ENCODE measurements around the gene MARVELD3. TPM values are rescaled to one million over a fixed set of nuclear protein-coding genes. Genes with fewer than 3 reads are reported as not detected.
A peak's percentile ranks its signal among the peaks of the same experiment; 100 is the strongest.

The MARVELD3 gene
- total RNA-seq, 1 donor from 2014 or later, result 3.9 TPM

DNA sequence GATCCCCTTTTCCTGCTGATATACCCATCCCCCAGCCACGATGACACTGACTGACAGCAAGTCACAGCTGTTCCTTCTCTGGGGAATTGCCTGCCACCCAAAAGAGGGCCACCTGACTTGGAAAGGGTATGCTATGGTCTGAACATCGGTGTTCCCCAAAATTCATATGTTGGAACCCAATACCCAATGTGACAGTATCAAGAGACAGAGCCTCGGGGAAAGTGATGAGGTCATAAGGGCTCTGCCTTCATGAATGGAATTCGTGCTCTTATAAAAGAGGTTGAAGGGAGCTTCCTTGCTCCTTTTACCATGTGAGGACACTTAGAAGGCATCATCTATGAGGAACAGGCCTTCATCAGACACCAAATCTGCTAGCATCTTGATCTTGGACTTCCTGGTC, 7.6 kb upstream of the MARVELD3 start:
- TF ChIP-seq CTCF (IDR thresholded peaks at IDR 0.05; ENCODE audit: unreplicated experiment), result no peak
- Mint-ChIP-seq H3K4me3 (ENCODE audit: unreplicated experiment) (no peak overlapping the region), H3K9me3 (ENCODE audit: unreplicated experiment) (no peaks in the 10 kb centered on the region), H3K27me3 (ENCODE audit: unreplicated experiment) (peaks cover 1% of the 10 kb centered on the region), H3K4me1 (ENCODE audit: unreplicated experiment) (no peaks in the 10 kb centered on the region), H3K36me3 (ENCODE audit: low read depth, unreplicated experiment) (no peaks in the 10 kb centered on the region), H3K27ac (ENCODE audit: unreplicated experiment) (no peak overlapping the region)
- no peak for DNase-seq (ENCODE audit: low spot score)

DNA sequence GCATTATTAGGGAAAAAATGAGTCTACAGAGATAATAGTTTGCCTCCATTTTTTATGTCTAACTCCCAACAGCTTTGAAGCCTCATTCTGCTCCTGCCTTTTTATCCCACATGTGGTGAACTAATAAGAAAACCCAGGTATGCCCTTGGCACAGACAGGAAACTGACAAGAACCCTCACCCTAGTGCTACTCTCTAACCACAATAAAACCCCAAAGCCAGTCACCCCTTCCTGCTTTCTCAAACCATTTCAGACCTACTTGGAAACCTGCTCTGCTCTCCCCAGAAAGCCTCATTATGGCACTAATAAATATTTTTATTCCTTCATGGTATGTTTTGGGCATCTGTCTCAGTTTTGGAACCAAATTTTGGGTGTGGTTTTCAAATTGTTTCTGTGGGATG, 3.9 kb upstream of the MARVELD3 start:
- Mint-ChIP-seq H3K4me3 (ENCODE audit: unreplicated experiment) (no peak overlapping the region), H3K27me3 (ENCODE audit: unreplicated experiment) (peaks cover 2% of the 10 kb centered on the region), H3K9me3 (ENCODE audit: unreplicated experiment) (no peaks in the 10 kb centered on the region), H3K4me1 (ENCODE audit: unreplicated experiment) (no peaks in the 10 kb centered on the region), H3K27ac (ENCODE audit: unreplicated experiment) (no peak overlapping the region), H3K36me3 (ENCODE audit: low read depth, unreplicated experiment) (no peaks in the 10 kb centered on the region)
- TF ChIP-seq CTCF (IDR thresholded peaks at IDR 0.05; ENCODE audit: unreplicated experiment), result no peak
- no peak for DNase-seq (ENCODE audit: low spot score)

- no peak for DNase-seq (ENCODE audit: low spot score)
- H3K27ac Mint-ChIP-seq (ENCODE audit: unreplicated experiment), result no peak overlapping the region
- H3K4me1 Mint-ChIP-seq (ENCODE audit: unreplicated experiment), result peaks cover 8% of the 10 kb centered on the region
- no peaks in the 10 kb centered on the region for H3K9me3 Mint-ChIP-seq (ENCODE audit: unreplicated experiment)
- no peak for TF ChIP-seq CTCF (IDR thresholded peaks at IDR 0.05; ENCODE audit: unreplicated experiment)
- H3K4me3 Mint-ChIP-seq (ENCODE audit: unreplicated experiment), result no peak overlapping the region
- no peaks in the 10 kb centered on the region for H3K36me3 Mint-ChIP-seq (ENCODE audit: low read depth, unreplicated experiment)
- peaks cover 2% of the 10 kb centered on the region for H3K27me3 Mint-ChIP-seq (ENCODE audit: unreplicated experiment)
Observed at GRCh38 chr16:71623597-71623996, 2.4 kb upstream of the MARVELD3 start.

GRCh38 chr16:71625113-71625850, 702 bp upstream of the MARVELD3 start:
- no peaks in the 10 kb centered on the region for H3K9me3 Mint-ChIP-seq (ENCODE audit: unreplicated experiment)
- peaks cover 2% of the 10 kb centered on the region for H3K27me3 Mint-ChIP-seq (ENCODE audit: unreplicated experiment)
- no peak for TF ChIP-seq CTCF (IDR thresholded peaks at IDR 0.05; ENCODE audit: unreplicated experiment)

GRCh38 chr16:71626858-71627213, 852 bp downstream of the MARVELD3 start:
- no peak overlapping the region for H3K27ac Mint-ChIP-seq (ENCODE audit: unreplicated experiment)

More at GRCh38 chr16:71625113-71625850, 702 bp upstream of the MARVELD3 start:
- no peak overlapping the region for H3K27ac Mint-ChIP-seq (ENCODE audit: unreplicated experiment)
- no peaks in the 10 kb centered on the region for H3K36me3 Mint-ChIP-seq (ENCODE audit: low read depth, unreplicated experiment)
- H3K4me3 Mint-ChIP-seq (ENCODE audit: unreplicated experiment), result peak overlapping the region; percentile 84
- DNase-seq (ENCODE audit: low spot score), result no peak
- H3K4me1 Mint-ChIP-seq (ENCODE audit: unreplicated experiment), result peaks cover 21% of the 10 kb centered on the region

More at GRCh38 chr16:71626858-71627213, 852 bp downstream of the MARVELD3 start:
- H3K9me3 Mint-ChIP-seq (ENCODE audit: unreplicated experiment), result no peaks in the 10 kb centered on the region
- no peaks in the 10 kb centered on the region for H3K36me3 Mint-ChIP-seq (ENCODE audit: low read depth, unreplicated experiment)
- no peak for TF ChIP-seq CTCF (IDR thresholded peaks at IDR 0.05; ENCODE audit: unreplicated experiment)
- H3K4me3 Mint-ChIP-seq (ENCODE audit: unreplicated experiment), result peak overlapping the region; percentile 84
- DNase-seq (ENCODE audit: low spot score), result no peak
- H3K4me1 Mint-ChIP-seq (ENCODE audit: unreplicated experiment), result peaks cover 21% of the 10 kb centered on the region
- H3K27me3 Mint-ChIP-seq (ENCODE audit: unreplicated experiment), result peaks cover 2% of the 10 kb centered on the region

Data from endothelial cell (in vitro differentiated cells).